ENCODE results near the gene HEY2. TPM values are rescaled to one million over a fixed set of nuclear protein-coding genes. Genes with fewer than 3 reads are reported as not detected.

The HEY2 gene
- total and polyA plus RNA-seq, 2 donors (not counting 3 experiments of a cell fraction or from before 2014, with no cell fraction given), result 0.07 TPM; not detected in 1

DNA sequence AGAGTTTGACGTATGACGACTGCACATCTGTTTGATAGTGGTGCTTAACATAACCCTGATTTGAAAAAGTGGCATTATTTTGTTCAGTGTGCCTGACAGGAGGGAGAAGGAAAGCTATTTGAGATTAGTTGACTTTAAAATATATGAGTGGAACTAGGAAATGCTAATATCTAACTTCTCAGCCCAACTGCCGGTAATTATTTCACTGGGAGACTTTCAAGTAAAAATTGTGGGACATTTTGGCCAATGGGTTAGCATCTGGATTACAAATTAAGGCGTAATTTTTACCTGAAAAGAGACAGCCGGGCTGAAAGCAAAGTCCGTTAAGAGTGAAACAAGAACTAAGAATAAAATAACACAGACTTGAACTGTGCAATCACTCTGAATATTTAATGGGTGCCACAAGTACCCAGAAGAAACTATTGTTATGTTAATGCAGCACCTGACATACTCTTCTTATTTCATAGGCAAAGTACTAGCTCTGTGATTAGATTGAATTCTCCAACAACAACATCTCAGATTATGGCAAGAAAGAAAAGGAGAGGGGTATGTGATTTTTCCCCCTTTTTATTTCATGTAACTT, 2.0 kb downstream of the HEY2 start:
- H3K4me3 ChIP-seq (replicated peaks in 1 of 3; ENCODE audit: insufficient read depth in 1 of 3, low read depth in 1 of 3, low read length in 3 of 3), result no peak overlapping the region
- no peak overlapping the region for H3K9ac ChIP-seq (replicated peaks; ENCODE audit: extremely low read depth, insufficient read depth, low read length)
- intact Hi-C loops (cut with micrococcal nuclease), result loop anchor here (5.0 kb wide), 1 partner anchor 599 kb away; the partner anchor contains the start of gene TPD52L1
- H4K20me1 ChIP-seq (replicated peaks; ENCODE audit: control insufficient read depth, extremely low read depth, insufficient read depth, low read length), result no peaks in the 10 kb centered on the region
- no peak overlapping the region for H3K27ac ChIP-seq (ENCODE audit: insufficient read depth, low read depth, low read length)
- H3K4me2 ChIP-seq (ENCODE audit: insufficient read depth, low read length), result no peak overlapping the region
- ChIA-PET POLR2A (interaction anchor here (0.6 kb wide), 1 partner anchor 31 kb away, joined by 3 read pairs; no protein-coding TSS in a partner anchor), CTCF (interaction anchor here (0.7 to 10.2 kb wide), 4 partner anchors 8 to 439 kb away, joined by 3 to 439 read pairs (median 4); no protein-coding TSS in a partner anchor)
- DNase-seq (ENCODE audit: low read depth, low spot score) (no peak), FAIRE-seq (no peak)
- no peaks in the 10 kb centered on the region for H3K9me3 ChIP-seq (replicated peaks; ENCODE audit: control insufficient read depth, insufficient read depth, low read length)
- H3K4me1 ChIP-seq (ENCODE audit: control insufficient read depth, extremely low read depth, insufficient read depth, low read length), result peaks cover 25% of the 10 kb centered on the region
- BruUV-seq (replicated peaks), result no TSS peak
- H3K36me3 ChIP-seq (ENCODE audit: control insufficient read depth in 2 of 2, extremely low read depth in 1 of 2, insufficient read depth in 2 of 2, low read length in 2 of 2), result no peaks in the 10 kb centered on the region
- H3K9me1 ChIP-seq (replicated peaks; ENCODE audit: control insufficient read depth, extremely low read depth, insufficient read depth, low read length), result no peaks in the 10 kb centered on the region
- H3K79me2 ChIP-seq (ENCODE audit: control insufficient read depth, insufficient read depth, low read length), result no peaks in the 10 kb centered on the region
- H2AFZ ChIP-seq (ENCODE audit: low read depth, low read length), result no peak overlapping the region
- TF ChIP-seq, protein P1, sequence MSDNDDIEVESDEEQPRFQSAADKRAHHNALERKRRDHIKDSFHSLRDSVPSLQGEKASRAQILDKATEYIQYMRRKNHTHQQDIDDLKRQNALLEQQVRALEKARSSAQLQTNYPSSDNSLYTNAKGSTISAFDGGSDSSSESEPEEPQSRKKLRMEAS (IDR thresholded peaks at IDR 0.05; ENCODE audit: insufficient read depth, insufficient read length), result no peak
- TF ChIP-seq EZH2 (IDR thresholded peaks at IDR 0.05; ENCODE audit: borderline replicate concordance, low read depth, low read length, severe bottlenecking), result peak; percentile 10
- dilution Hi-C loops (cut with MboI; ENCODE audit: extremely low pct_ligation_motif_present, low sequenced_read_pairs), result no loop called here
- H3K27me3 ChIP-seq (ENCODE audit: control insufficient read depth in 2 of 2, insufficient read depth in 2 of 2, low read length in 2 of 2), result peaks cover 51 to 57% of the 10 kb centered on the region in 2 experiments

DNA sequence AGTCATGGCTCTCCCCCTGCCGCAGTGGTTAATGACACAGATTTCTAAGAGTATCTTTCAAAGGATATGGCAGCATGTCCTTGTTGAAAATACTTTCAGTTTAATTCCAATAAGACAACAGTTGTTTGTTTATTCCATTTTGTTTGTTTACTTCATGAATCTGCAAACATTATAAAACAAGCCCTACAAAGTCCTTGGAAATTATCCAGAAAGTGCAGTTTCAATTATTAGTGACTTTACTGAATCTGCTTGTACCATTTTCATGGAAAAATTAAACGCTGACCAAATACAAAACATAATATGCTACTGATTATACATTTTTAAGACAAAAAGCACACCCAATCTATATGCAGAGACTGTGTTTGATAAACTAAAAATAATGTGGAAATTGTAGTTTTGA, 3.3 kb downstream of the HEY2 start:
- TF ChIP-seq EZH2 (IDR thresholded peaks at IDR 0.05; ENCODE audit: borderline replicate concordance, low read depth, low read length, severe bottlenecking) (no peak), JUN (IDR thresholded peaks at IDR 0.05; ENCODE audit: borderline replicate concordance, insufficient read depth, insufficient read length, low read depth) (no peak), FOS (IDR thresholded peaks at IDR 0.05; ENCODE audit: borderline replicate concordance, insufficient read depth, low read length) (no peak), GATA2 (IDR thresholded peaks at IDR 0.05; ENCODE audit: insufficient read depth, insufficient read length, low read depth, low read length) (no peak), POLR2A (IDR thresholded peaks at IDR 0.05; ENCODE audit: low read depth, low read length) (no peak), POLR2AphosphoS5 (IDR thresholded peaks at IDR 0.05; ENCODE audit: insufficient read depth, low read depth, low read length) (no peak), MYC (IDR thresholded peaks at IDR 0.05; ENCODE audit: low read depth, low read length) (no peak)
- TF ChIP-seq, protein P1 (IDR thresholded peaks at IDR 0.05; ENCODE audit: insufficient read depth, insufficient read length), result no peak
- TF ChIP-seq, protein P2, sequence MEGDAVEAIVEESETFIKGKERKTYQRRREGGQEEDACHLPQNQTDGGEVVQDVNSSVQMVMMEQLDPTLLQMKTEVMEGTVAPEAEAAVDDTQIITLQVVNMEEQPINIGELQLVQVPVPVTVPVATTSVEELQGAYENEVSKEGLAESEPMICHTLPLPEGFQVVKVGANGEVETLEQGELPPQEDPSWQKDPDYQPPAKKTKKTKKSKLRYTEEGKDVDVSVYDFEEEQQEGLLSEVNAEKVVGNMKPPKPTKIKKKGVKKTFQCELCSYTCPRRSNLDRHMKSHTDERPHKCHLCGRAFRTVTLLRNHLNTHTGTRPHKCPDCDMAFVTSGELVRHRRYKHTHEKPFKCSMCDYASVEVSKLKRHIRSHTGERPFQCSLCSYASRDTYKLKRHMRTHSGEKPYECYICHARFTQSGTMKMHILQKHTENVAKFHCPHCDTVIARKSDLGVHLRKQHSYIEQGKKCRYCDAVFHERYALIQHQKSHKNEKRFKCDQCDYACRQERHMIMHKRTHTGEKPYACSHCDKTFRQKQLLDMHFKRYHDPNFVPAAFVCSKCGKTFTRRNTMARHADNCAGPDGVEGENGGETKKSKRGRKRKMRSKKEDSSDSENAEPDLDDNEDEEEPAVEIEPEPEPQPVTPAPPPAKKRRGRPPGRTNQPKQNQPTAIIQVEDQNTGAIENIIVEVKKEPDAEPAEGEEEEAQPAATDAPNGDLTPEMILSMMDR (IDR thresholded peaks at IDR 0.05; ENCODE audit: extremely low read depth in 1 of 2, insufficient read depth in 1 of 2, low read depth in 1 of 2, low read length in 2 of 2), result no peak
- no peak overlapping the region for H3K9ac ChIP-seq (replicated peaks; ENCODE audit: extremely low read depth, insufficient read depth, low read length)
- intact Hi-C loops (cut with micrococcal nuclease) (loop anchor here (1.0 to 5.0 kb wide), 2 partner anchors 438 to 600 kb away; partner anchors contain the start of gene TPD52L1), dilution Hi-C loops (cut with MboI; ENCODE audit: extremely low pct_ligation_motif_present, low sequenced_read_pairs) (no loop called here)
- no peaks in the 10 kb centered on the region for H3K36me3 ChIP-seq (ENCODE audit: control insufficient read depth in 2 of 2, extremely low read depth in 1 of 2, insufficient read depth in 2 of 2, low read length in 2 of 2)
- ChIA-PET CTCF (interaction anchor here (0.8 to 10.2 kb wide), 19 partner anchors 7 to 882 kb away, joined by 3 to 439 read pairs (median 6); partner anchors contain the start of genes HDDC2 and NCOA7), POLR2A (interaction anchor here (0.6 kb wide), 1 partner anchor 417 kb away, joined by 3 read pairs; no protein-coding TSS in a partner anchor)
- H3K27me3 ChIP-seq (ENCODE audit: control insufficient read depth in 2 of 2, insufficient read depth in 2 of 2, low read length in 2 of 2), result peaks cover 38 to 49% of the 10 kb centered on the region in 2 experiments
- H3K79me2 ChIP-seq (ENCODE audit: control insufficient read depth, insufficient read depth, low read length), result no peaks in the 10 kb centered on the region
- H3K27ac ChIP-seq (ENCODE audit: insufficient read depth, low read depth, low read length), result no peak overlapping the region
- FAIRE-seq (peak; percentile 50), DNase-seq (ENCODE audit: low read depth, low spot score) (no peak)
- no peaks in the 10 kb centered on the region for H3K9me1 ChIP-seq (replicated peaks; ENCODE audit: control insufficient read depth, extremely low read depth, insufficient read depth, low read length)
- no peaks in the 10 kb centered on the region for H3K9me3 ChIP-seq (replicated peaks; ENCODE audit: control insufficient read depth, insufficient read depth, low read length)
- H3K4me2 ChIP-seq (ENCODE audit: insufficient read depth, low read length), result no peak overlapping the region
- no peak overlapping the region for H3K4me3 ChIP-seq (replicated peaks in 1 of 3; ENCODE audit: insufficient read depth in 1 of 3, low read depth in 1 of 3, low read length in 3 of 3)
- no peaks in the 10 kb centered on the region for H4K20me1 ChIP-seq (replicated peaks; ENCODE audit: control insufficient read depth, extremely low read depth, insufficient read depth, low read length)
- H2AFZ ChIP-seq (ENCODE audit: low read depth, low read length), result no peak overlapping the region
- BruUV-seq (replicated peaks), result no TSS peak
- H3K4me1 ChIP-seq (ENCODE audit: control insufficient read depth, extremely low read depth, insufficient read depth, low read length), result peaks cover 15% of the 10 kb centered on the region

Data from endothelial cell of umbilical vein (primary cell).